Stimulated activated CD4-positive, alpha-beta T cell treated with anti-CD3 and anti-CD28 coated beads, Interleukin-4, amount 100 ng/mL, for 24 hours (primary cell): Measurements from ENCODE around the gene UNC5A.

ENCODE experiments used
- DNase-seq: peaks from one replicate; pipeline ENCODE4 v3.0.0-alpha.2; 2020

The UNC5A gene

DNA sequence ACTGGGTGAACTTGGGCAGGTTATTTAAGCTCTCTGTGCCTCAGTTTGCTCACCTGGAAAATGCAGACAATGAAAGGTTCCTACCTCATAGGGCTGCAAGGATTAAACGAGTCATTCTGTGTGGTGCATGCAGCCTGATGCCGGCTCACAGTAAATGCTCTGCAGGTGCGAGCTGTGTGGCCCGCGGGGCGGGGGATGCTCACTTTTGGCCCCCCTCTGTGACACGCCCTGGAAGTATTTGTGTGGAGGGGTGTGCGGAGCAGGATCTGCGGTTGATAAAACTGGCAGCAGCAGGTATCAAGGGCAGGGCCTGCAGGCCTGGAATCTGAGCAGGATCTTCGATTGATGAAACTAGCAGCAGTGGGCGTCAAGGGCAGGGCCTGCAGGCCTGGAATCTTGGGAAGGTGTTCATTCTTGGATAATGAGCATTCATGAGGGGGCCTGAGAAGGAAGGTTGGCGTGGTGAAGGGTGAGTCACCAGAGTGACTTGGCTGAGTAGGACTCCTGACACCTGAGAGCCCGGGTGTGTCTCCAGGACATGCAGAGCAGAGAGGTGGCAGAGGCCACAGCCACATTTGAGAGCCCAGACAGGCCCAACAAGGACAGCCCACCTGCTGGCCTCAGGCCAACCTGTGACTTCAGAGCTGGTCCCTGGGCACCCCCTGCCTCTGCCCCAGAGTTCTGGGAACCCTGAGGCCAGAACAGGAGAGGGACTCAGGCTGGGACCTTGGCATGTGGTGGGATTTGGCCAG is 11.9 kb downstream of the UNC5A start:
- no peak for DNase-seq

- no peak for DNase-seq
Observed at GRCh38 chr5:176822793-176823481, 12.6 kb downstream of the UNC5A start.

GRCh38 chr5:176823869-176824412 is 13.6 kb downstream of the UNC5A start:
- DNase-seq: no peak

DNA sequence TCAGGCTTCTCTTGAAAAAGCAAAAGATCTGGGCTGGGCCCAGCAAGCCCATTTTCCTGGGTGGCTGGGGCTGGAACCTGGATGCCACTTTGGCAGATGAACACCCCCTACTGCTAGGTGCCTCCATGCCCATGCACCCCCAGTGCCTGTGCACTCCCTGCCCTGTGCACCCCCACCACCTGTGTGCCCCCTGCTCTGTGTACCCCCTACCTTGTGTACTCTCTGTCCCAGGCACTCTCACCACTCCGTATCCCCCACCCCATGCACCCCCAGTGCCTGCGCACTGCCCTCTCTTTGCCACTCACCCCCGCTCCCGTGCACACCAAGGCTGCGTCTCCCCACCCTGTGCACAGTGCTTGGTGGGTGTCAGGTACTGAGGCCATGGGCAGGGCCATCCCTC is 14.2 kb downstream of the UNC5A start:
- DNase-seq: no peak

GRCh38 chr5:176825234-176825633 is 14.9 kb downstream of the UNC5A start:
- DNase-seq: no peak

DNA sequence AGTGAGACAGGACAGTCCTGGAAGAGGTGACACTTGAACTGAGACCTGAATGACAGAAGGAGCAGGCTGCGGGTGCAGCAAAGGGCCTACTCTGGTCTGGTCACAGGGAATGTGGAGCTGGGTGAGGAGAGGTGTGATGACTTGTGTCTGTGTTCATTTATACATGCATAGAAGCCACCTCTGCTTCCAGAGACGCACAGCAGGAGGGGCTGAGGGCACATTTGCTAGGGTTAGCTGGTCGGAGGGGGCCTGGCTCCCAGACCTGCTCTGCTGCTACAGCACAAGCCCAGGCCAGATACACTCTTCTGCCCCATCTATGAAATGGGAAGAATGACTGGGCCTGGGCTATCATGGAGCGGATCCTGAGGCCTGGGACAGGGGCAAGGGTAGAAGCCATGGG is 15.6 kb downstream of the UNC5A start:
- DNase-seq: no peak

DNA sequence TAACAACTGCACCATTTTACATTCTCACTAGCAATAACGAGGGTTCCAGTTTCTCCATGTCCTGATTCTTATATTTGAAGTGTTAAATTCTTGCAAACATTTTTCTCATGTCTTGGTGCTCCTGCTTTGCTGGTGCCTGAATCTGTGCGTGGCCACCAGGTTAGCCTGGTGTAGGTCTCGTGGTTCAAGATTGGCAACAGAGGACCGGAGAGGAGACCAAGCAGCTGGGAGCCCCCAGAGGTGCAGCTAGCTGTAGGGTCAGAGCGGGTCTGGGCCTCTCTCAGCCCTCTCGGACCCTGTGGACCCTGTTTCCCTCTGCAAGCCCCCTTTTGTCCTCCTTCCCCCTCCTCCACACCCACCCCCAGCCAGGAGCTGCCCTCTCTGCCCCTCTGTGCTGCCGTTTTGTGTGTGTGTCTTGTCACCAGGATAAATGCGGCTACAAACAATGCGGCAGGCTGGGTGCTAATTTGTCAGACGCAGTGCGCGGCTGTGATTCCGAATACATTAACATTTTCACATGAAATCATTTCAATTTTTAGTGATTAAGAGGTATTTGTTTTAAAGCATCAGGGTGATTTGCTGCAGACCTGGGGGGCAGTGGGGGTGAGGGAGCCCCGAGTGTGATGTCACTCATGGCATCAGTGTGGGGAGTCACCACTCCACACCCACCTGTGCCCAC is 17.5 kb downstream of the UNC5A start:
- no peak for DNase-seq

GRCh38 chr5:176829320-176829719 is 19.0 kb downstream of the UNC5A start:
- no peak for DNase-seq

DNA sequence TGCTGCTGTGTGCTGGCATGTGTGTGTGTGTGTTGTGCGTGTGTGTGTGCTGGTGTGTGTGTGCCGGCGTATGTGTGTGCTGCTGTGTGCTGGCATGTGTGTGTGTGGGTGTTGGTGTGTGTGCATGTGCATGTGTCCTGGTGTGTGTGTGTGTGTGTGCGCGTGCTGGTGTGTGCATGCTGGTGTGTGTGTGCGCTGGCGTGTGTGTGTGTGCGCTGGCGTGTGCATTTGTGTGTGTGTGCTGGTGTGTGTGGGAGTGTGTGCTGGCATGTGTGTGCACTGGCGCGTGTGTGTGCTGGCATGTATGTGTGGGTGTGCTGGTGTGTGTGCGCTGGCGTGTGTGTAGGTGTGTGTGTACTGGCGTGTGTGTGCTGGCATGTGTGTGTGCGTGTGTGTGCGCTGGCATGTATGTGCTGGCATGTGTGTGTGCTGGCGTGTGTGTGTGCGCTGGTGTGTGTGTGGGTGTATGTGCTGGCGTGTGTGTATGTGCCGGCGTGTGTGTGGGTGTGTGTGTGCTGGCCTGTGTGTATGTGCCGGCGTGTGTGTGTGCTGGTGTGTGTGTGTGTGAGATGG is 20.1 kb downstream of the UNC5A start:
- DNase-seq: no peak

- no peak for DNase-seq
Observed at GRCh38 chr5:176830995-176831423, 20.6 kb downstream of the UNC5A start.

DNA sequence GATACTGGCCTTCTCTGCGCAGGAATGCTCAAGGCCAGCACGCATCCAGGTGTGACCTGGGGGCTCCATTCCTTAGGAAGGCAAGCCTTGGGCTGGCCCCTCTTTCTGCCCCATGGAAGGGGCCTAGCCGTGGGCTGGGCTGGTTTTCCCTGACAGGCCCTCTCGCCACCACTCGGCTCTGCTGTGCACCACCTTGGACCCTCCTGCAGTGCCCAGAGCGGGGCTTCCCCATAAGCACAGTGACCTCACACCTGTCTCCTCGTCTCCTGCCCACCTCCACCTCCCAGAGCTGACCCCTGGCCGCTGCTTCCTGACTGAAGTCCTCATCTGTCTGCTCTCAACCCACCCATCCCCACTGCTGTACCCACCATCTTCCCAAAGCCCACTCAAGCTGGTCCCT is 21.1 kb downstream of the UNC5A start:
- DNase-seq: no peak

- no peak for DNase-seq
Observed at GRCh38 chr5:176832162-176832561, 21.8 kb downstream of the UNC5A start.

DNA sequence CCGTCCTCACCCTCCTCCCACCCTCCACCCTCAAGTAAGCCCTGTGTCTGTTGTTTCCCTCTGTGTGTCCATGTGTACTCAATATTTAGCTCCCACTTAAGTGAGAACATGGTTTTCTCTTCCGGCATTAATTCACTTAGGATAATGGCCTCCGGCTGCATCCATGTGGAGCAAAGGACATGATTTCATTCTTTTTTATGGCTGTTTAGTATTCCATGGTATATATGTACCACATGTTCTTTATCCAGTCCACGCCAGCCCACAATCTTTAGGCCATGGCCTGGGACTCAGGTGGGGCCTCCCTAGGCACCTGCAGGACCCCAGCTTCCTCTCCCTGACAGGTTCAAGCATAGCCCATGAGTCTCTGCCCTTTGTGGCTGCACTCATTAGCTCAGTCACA is 22.9 kb downstream of the UNC5A start:
- DNase-seq: no peak

DNA sequence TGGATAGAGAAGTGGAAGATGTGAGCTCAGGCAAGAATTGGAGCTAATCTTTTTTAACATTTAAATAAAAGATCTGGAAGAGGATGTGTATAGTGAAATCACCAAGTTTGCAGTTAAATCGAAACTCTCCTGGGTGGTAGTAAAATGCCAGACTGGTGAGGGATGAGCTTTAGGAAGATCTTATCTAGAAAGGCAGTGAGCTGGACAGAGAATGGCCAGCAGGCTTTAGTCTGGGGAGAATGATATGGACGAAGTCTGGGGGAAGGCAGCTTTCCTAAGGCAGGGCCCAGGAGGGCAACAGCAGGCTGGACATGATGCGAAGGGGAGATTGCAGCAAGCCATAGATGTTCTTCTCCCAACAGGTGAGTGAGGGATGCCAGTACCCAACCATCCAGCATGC is 25.6 kb downstream of the UNC5A start:
- DNase-seq: no peak

DNA sequence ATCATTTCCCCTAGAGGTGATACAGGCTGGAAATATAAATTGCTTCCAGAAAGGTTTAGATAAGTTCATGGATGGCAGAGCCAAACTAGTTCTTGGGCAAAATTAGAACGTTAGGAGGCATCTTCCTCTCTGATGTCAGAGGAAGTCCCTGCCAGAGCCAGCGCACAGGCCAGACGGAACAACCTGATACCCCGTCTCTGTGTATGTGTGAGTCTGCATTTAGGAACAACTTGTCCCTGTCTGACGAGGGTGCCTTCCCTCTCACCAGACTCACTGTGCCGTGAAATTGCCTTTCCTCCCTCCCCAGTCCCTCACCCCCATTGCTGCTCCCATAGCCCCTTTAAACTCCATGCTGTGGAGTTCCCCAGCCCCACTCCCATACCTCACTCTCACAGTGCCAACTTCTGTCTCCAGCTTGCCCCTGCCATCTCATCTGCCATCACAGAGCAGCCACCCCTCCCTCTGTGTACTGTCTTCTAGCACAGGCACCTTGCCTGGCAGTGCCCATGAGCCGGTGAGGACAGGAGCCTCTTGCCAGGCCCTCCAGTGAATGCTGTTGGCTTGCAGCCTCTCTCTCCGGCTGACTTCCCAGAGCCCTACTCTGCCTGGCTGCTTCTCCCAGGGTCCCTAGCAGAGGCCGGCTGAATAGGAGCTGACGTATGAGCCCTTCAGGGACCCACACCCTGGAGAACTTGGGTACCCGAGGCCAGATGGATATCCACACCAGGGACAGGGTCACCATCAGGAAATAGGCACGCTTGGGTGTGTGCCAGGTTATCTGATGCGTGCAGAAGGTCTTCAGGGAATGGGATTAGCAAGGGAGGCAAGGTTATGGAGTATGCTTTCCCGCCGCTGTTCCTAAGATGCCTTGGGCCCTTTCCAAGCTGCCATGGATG is 26.7 kb downstream of the UNC5A start:
- DNase-seq: no peak

GRCh38 chr5:176837707-176838115 is 27.4 kb downstream of the UNC5A start:
- DNase-seq: peak; percentile 75

- DNase-seq: no peak
Observed at GRCh38 chr5:176843673-176844072, 33.3 kb downstream of the UNC5A start.

GRCh38 chr5:176844281-176844680 is 33.9 kb downstream of the UNC5A start:
- no peak for DNase-seq

DNA sequence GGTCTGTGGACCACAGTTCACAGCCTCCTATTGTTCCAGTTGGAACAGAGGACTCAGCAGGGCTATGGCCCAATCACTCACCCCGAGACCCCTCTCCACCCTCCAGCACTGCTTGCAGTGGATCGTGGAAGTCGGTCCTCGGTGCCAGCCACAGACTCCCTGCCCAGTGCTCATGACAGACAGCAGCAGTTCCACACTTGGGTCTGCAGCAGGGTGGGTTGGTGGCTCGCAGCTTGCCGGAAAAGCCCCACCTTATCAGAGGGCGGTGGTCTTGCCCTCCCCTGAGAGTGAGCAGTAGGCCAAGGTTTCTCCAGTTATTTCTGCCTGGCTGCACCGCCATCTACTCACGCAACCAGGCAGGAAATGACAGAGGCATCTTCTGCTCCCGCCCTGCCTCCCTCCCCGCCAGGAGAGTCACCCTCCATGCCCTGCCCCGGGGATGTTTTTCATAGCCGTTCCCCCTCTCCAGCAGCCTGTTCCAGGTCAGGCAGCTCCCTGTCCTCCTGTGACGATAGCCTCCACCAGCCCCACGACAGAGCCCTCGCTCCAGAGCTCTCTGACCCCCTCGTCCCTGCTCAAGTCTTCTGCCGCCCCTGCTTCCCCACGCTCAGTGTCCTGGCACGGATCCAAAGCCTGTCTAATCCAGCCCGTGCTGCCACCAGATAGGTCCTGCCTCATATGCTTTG is 34.5 kb downstream of the UNC5A start:
- DNase-seq: no peak

DNA sequence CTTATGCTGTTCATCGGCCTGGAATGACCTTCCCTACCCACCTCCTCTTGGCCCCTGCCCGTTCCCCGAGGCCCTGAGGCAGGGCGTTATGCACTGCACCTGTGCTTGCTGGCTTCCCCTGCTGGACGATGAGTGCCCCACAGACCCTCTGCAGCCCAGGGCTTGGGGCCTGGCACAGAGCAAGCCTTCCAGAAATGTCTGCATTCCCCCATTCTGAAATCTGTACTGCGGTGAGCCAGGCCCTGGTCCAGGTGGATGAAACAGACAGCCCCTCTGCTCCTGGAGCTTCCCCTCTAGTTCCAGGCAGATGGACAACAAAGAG is 35.0 kb downstream of the UNC5A start:
- DNase-seq: no peak

DNA sequence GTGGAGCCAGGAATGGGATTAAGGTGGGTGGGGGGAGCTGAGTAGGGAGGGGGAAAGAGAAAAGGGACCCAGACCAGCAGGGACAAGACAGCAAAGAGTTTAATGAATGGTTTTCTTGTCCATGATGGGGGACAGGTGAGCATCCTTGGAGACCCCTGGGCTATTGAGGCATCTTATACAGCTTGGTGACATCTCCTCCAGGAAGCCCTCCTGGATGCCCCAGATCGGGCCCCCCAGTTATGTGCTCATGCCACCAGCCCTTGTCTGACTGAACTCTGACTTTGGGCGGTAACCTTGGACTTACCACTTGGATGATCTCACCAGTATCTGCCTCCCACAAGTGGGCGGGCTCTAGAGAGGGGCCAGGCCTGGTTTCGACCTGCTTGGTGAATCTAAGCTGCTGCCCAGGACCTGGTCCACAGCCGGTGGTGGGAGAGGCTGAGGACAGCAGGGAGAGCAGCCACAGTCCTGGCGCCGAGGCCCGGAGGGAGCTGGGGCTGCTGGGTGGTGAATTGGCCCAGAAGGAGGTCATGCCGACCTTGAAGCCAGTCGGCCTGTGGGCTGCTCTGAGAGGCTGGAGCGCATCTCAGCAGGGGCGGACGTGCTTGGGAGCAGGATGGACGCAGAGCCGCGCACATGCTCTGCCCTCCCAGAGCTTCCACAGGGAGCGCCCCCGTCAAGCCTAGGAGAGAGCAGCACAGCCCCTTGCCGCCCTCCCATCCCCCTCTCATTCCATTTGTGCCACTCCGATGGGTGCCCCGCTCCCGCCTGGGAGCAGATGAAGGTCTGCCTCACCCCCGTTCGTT is 36.2 kb downstream of the UNC5A start:
- DNase-seq: no peak
